Measurements from ENCODE around the gene ZNF214.
"Not testable (repeated sequence)": the region's sequence is repeated elsewhere in the genome, so short reads cannot be mapped to it uniquely, and the experiment has no call there.

ZNF214 gene

DNA sequence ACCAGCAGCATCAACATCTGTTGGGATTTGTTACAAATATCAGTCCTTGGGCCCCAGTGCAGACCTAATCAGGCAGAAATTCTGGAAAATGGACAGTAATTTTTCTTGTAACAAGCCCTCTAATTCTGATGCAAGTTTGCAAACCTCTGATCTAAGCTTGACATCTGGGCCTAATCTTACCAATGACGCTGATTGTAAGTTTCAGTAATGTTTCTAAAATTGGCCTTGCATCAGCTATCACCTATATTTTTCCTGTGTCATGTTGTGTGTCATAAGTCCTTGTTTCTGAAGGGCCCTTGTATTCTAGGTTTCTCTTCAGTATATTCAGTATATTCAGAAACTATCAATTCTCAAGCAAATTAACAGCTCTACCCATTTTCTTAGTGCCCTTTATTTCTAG is 57.5 kb downstream of the ZNF214 start:
- H2AFZ ChIP-seq (ENCODE audit: low read depth, low read length, severe bottlenecking): no peak overlapping the region
- TF ChIP-seq, protein P1, sequence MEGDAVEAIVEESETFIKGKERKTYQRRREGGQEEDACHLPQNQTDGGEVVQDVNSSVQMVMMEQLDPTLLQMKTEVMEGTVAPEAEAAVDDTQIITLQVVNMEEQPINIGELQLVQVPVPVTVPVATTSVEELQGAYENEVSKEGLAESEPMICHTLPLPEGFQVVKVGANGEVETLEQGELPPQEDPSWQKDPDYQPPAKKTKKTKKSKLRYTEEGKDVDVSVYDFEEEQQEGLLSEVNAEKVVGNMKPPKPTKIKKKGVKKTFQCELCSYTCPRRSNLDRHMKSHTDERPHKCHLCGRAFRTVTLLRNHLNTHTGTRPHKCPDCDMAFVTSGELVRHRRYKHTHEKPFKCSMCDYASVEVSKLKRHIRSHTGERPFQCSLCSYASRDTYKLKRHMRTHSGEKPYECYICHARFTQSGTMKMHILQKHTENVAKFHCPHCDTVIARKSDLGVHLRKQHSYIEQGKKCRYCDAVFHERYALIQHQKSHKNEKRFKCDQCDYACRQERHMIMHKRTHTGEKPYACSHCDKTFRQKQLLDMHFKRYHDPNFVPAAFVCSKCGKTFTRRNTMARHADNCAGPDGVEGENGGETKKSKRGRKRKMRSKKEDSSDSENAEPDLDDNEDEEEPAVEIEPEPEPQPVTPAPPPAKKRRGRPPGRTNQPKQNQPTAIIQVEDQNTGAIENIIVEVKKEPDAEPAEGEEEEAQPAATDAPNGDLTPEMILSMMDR (IDR thresholded peaks at IDR 0.05; ENCODE audit: insufficient read depth, low read length, poor library complexity, severe bottlenecking): no peak
- no peak for TF ChIP-seq EZH2phosphoT487 (conservative IDR thresholded peaks at IDR 0.05; ENCODE audit: low read length)
- H3K27ac ChIP-seq (ENCODE audit: low read depth, low read length): no peak overlapping the region
- H3K4me3 ChIP-seq (ENCODE audit: insufficient read depth, low read length, poor library complexity, severe bottlenecking): no peak overlapping the region
- H3K4me2 ChIP-seq (ENCODE audit: low read depth, low read length, poor library complexity, severe bottlenecking): no peak overlapping the region
- no peaks in the 10 kb centered on the region for H3K79me2 ChIP-seq (ENCODE audit: insufficient read depth, low read length)
- H3K9me2 ChIP-seq (replicated peaks; ENCODE audit: insufficient read depth, low read length): no peaks in the 10 kb centered on the region
- H3K36me3 ChIP-seq (ENCODE audit: low read length): no peaks in the 10 kb centered on the region
- H4K20me1 ChIP-seq (ENCODE audit: low read depth, low read length): no peaks in the 10 kb centered on the region
- H3F3A ChIP-seq (ENCODE audit: insufficient read depth): no peaks in the 10 kb centered on the region
- no peaks in the 10 kb centered on the region for H3K27me3 ChIP-seq (ENCODE audit: low read length)
- H3K9me3 ChIP-seq (ENCODE audit: insufficient read depth, low read length): no peaks in the 10 kb centered on the region
- no peak overlapping the region for H3K9ac ChIP-seq (ENCODE audit: low read length)

DNA sequence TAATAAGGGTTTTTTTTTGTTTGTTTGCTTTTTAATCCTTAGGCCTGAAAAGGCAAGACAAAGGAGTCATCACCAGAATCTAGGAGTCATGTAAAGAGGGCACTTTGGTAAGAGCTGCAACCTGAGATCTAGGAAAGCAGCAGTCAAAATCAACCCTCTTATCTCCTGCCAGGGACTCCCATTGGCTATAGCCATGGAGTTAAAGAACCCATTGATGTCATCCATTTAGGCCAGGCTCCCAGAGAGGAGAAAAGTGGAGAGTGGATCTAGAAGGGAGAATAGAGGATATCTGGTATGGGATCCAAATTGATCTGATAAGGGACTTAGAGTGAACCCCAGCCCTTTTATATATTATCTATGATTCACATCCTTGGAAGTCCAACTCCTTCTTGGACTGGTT is 58.0 kb downstream of the ZNF214 start:
- H2AFZ ChIP-seq (ENCODE audit: low read depth, low read length, severe bottlenecking): no peak overlapping the region
- no peaks in the 10 kb centered on the region for H3F3A ChIP-seq (ENCODE audit: insufficient read depth)
- H3K9me3 ChIP-seq (ENCODE audit: insufficient read depth, low read length): no peaks in the 10 kb centered on the region
- no peak overlapping the region for H3K27ac ChIP-seq (ENCODE audit: low read depth, low read length)
- H3K9me2 ChIP-seq (replicated peaks; ENCODE audit: insufficient read depth, low read length): no peaks in the 10 kb centered on the region
- H3K79me2 ChIP-seq (ENCODE audit: insufficient read depth, low read length): no peaks in the 10 kb centered on the region
- no peaks in the 10 kb centered on the region for H3K27me3 ChIP-seq (ENCODE audit: low read length)
- H3K4me3 ChIP-seq (ENCODE audit: insufficient read depth, low read length, poor library complexity, severe bottlenecking): no peak overlapping the region
- H3K36me3 ChIP-seq (ENCODE audit: low read length): no peaks in the 10 kb centered on the region
- H4K20me1 ChIP-seq (ENCODE audit: low read depth, low read length): no peaks in the 10 kb centered on the region
- TF ChIP-seq, protein P1 (IDR thresholded peaks at IDR 0.05; ENCODE audit: insufficient read depth, low read length, poor library complexity, severe bottlenecking): no peak
- TF ChIP-seq EZH2phosphoT487 (conservative IDR thresholded peaks at IDR 0.05; ENCODE audit: low read length): no peak
- no peak overlapping the region for H3K9ac ChIP-seq (ENCODE audit: low read length)
- H3K4me2 ChIP-seq (ENCODE audit: low read depth, low read length, poor library complexity, severe bottlenecking): no peak overlapping the region

DNA sequence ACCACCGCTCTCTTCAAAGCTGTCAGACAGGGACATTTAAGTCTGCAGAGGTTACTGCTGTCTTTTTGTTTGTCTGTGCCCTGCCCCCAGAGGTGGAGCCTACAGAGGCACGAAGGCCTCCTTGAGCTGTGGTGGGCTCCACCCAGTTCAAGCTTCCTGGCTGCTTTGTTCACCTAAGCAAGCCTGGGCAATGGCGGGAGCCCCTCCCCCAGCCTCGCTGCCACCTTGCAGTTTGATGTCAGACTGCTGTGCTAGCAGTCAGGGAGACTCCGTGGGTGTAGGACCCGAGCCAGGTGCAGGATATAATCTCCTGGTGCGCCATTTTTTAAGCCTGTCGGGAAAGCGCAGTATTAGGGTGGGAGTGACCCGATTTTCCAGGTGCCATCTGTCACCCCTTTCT is 65.9 kb downstream of the ZNF214 start:
- H3K9me3 ChIP-seq (ENCODE audit: insufficient read depth, low read length); H3K4me2 ChIP-seq (ENCODE audit: low read depth, low read length, poor library complexity, severe bottlenecking); H3K9ac ChIP-seq (ENCODE audit: low read length); H2AFZ ChIP-seq (ENCODE audit: low read depth, low read length, severe bottlenecking); H3K9me2 ChIP-seq (replicated peaks; ENCODE audit: insufficient read depth, low read length); H3K27me3 ChIP-seq (ENCODE audit: low read length); H3K27ac ChIP-seq (ENCODE audit: low read depth, low read length); H3K36me3 ChIP-seq (ENCODE audit: low read length); H3K4me3 ChIP-seq (ENCODE audit: insufficient read depth, low read length, poor library complexity, severe bottlenecking); H4K20me1 ChIP-seq (ENCODE audit: low read depth, low read length); H3K79me2 ChIP-seq (ENCODE audit: insufficient read depth, low read length); H3F3A ChIP-seq (ENCODE audit: insufficient read depth): not testable (repeated sequence)

Data from SU-DHL-6 (cell line).